C4-2B (cell line): ENCODE measurements around the gene UTP15.

Source experiments
- H3K27ac ChIP-seq: fragments of 450-650 bp; 2 replicates; pipeline ENCODE4 v1.5.1; 2017
- CTCF ChIP-seq: fragments of 450-650 bp; conservative IDR thresholded peaks from 2 replicates; pipeline ENCODE4 v1.5.1; 2017; ENCODE audit warnings: mild to moderate bottlenecking
- ZFX ChIP-seq: fragments of 450-650 bp; IDR thresholded peaks from 2 replicates; pipeline ENCODE4 v1.6.1; 2017

Gene UTP15

DNA sequence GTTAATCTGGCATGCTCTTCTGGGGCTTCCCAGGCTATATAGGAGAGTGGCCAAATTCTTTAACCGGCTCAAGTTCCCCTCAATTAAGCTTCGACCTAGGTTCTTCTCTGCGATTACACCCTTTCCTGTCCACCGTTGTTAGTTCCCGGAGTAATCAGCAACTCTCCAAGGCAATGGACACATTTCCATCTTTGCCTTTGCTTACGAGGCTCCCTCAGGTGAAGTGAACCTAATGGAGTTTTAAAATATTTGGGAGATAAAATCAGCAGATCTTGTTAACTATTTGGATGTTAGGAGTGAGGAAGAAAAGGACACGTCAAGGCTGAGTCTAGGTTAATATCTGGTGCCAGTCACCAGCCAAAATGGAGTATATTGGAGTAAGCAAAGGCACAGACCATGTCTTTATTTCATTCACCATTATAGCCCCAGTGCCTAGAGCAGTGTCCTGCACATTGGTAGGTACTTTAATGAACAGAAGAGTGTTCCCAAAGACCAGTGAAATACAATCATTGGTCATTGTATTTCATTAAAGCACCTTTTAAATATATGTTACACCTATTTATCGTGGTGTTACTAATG is 515 bp downstream of the UTP15 start:
- peak overlapping the region; percentile 80 for H3K27ac ChIP-seq
- no peak for TF ChIP-seq CTCF
- no peak for TF ChIP-seq ZFX

- H3K27ac ChIP-seq, result no peak overlapping the region
- TF ChIP-seq CTCF, result no peak
- no peak for TF ChIP-seq ZFX
These were observed 17.0 kb downstream of the UTP15 start for GRCh38 chr5:73582285-73583145.

DNA sequence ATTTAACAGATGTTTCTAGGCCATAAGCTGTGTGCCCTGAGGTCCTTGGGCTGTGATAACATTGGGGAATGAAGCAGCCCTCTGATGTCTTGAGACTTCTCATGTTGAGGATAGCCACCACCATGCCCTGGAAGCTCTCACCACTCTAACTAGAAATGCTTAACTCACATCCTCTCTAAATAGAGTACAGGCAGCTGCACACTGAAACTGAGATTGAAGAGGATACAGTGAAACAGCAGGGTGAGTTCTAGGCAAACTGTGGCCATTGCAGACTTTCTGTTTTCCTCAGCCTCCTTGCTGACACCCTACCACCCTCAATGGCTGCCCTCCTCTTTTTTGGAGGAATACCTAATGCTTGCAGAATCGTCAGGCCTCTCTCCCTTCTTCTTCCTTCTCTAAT is 22.4 kb downstream of the UTP15 start:
- TF ChIP-seq CTCF (no peak), ZFX (no peak)
- no peak overlapping the region for H3K27ac ChIP-seq

DNA sequence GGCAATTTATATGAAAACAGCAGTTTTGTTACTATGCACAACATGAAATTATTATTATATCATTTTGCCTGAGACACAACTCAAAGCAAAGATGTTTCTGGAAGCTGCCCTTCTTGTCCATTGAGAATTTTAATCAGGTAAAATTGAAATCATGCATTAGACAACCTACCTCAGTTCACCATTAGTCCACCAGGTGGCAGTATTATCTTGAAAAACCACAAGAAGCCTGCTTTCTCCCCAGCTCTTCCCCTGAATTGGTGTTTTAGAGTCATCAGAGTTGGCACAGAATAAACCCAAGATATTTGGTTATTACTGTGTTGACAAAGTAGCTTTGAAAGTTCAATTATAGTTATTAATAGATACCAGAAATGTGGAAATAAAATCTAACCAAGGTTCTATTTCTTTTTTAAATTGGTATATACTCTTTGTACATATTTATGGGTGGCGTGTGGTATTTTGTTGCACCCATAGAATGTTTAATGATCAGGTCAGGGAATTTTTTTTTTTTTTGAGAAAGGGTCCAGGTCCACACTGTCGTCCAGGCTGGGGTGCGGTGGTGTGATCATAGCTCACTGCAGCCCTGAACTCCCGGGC is 25.7 kb downstream of the UTP15 start:
- TF ChIP-seq CTCF (peak; percentile 87), ZFX (no peak)
- H3K27ac ChIP-seq, result no peak overlapping the region

GRCh38 chr5:73591698-73592501 is 26.4 kb downstream of the UTP15 start:
- TF ChIP-seq CTCF, result no peak
- no peak for TF ChIP-seq ZFX
- H3K27ac ChIP-seq, result no peak overlapping the region

GRCh38 chr5:73592551-73592950 is 27.0 kb downstream of the UTP15 start:
- TF ChIP-seq CTCF (no peak), ZFX (no peak)
- no peak overlapping the region for H3K27ac ChIP-seq
